Uterus (tissue), 4 donors: ENCODE results near the gene SLCO2A1. TPM values are rescaled to one million over a fixed set of nuclear protein-coding genes. Genes with fewer than 3 reads are reported as not detected.

ENCODE experiments used
- DNase-seq, 2 donors: peaks; one replicate each; pipeline ENCODE4 v3.0.0-alpha.2; 2019 to 2020
- H3K27ac ChIP-seq, 2 donors: fragments of 200-600 bp; sonication (generic); 1 replicate in 1 of 2; 2 replicates in 1 of 2; pipeline ENCODE4 v1.5.1; 2016 to 2018
- H3K27me3 ChIP-seq, 2 donors: fragments of 200-600 bp; sonication (generic); one replicate each; pipeline ENCODE4 v1.5.1; 2018 to 2019; ENCODE audit warnings: control low read depth in 1 of 2
- H3K36me3 ChIP-seq, 2 donors: fragments of 200-600 bp; sonication (generic); one replicate each; pipeline ENCODE4 v1.5.1; 2019; ENCODE audit warnings: control low read depth in 1 of 2
- H3K4me1 ChIP-seq, 2 donors: fragments of 200-600 bp; sonication (generic); one replicate each; pipeline ENCODE4 v1.5.1; 2018 to 2019; ENCODE audit warnings: control low read depth in 1 of 2
- H3K4me3 ChIP-seq, 2 donors: fragments of 200-600 bp; sonication (generic); 1 replicate in 1 of 2; 2 replicates in 1 of 2; pipeline ENCODE4 v1.5.1; 2018 to 2019; ENCODE audit warnings: mild to moderate bottlenecking in 1 of 2
- H3K9me3 ChIP-seq, 2 donors: fragments of 200-600 bp; sonication (generic); one replicate each; pipeline ENCODE4 v1.5.1; 2019; ENCODE audit warnings: control low read depth in 1 of 2
- POLR2A ChIP-seq, 2 donors: fragments of 450-650 bp; IDR thresholded peaks; one replicate each; pipeline ENCODE4 v1.6.1; 2016; ENCODE audit warnings: antibody characterized with exemption in 2 of 2, mild to moderate bottlenecking in 1 of 2, moderate library complexity in 1 of 2
- intact Hi-C: fragments of 100-400 bp; cut with DNase I; formaldehyde crosslinking; loops from one replicate; pipeline ENCODE4 v1.15.1; 2023; ENCODE audit warnings: low total_unique reads
- total RNA-seq, 4 donors: library from RNA; depleted of rRNA in 3 of 4; stranded (reverse); fragments of >200 nt in 3 of 4; gene quantifications; one replicate each; pipeline versions ENCODE4 v1.1.0 to v1.2.4, GENCODE V29; 2014 to 2023
- TF ChIP-seq, protein P1 (sequence below), 4 experiments: fragments of 200-600 bp in 2 of 4; fragments of 450-650 bp in 2 of 4; sonication (generic) in 2 of 4; IDR thresholded peaks; one replicate each; pipeline ENCODE4 v1.5.1; 2016 to 2019; ENCODE audit warnings: antibody characterized with exemption in 4 of 4, mild to moderate bottlenecking in 2 of 4, moderate library complexity in 1 of 4
- donor health status: DM: yes; HTN: yes; CAD: no.

The SLCO2A1 gene
- total RNA-seq, 4 donors from 2014 or later: 3.0 to 168 (median 79.6) TPM

DNA sequence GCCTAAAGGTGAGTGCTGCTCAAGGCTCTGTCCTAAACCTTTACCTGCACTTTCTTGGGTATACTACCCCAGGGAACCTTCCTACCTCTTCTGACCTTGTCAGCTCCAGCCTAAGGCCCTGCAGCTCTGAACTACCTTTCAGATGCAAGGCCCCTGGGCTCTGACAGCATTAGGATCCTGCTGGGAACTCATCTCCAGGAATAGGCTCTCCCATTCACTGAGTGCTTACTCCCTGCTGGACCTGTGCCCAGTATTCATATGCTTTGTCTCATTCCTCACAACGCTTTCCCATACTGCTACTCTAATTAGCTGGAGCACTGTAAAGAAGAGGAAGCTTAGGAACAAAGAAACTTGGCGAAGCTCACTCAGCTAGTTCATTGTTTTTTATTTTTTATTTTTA lies 80.3 kb downstream of the SLCO2A1 start:
- Histone ChIP-seq H3K9me3 (no peaks in the 10 kb centered on the region), H3K36me3 (no peaks in the 10 kb centered on the region), H3K27me3 (no peaks in the 10 kb centered on the region), H3K27ac (peak overlapping the region in 1 of 2 donors; percentile 41), H3K4me1 (no peaks in the 10 kb centered on the region), H3K4me3 (no peak overlapping the region)
- intact Hi-C loops: no loop called here
- no peak for DNase-seq
- TF ChIP-seq, protein P1, sequence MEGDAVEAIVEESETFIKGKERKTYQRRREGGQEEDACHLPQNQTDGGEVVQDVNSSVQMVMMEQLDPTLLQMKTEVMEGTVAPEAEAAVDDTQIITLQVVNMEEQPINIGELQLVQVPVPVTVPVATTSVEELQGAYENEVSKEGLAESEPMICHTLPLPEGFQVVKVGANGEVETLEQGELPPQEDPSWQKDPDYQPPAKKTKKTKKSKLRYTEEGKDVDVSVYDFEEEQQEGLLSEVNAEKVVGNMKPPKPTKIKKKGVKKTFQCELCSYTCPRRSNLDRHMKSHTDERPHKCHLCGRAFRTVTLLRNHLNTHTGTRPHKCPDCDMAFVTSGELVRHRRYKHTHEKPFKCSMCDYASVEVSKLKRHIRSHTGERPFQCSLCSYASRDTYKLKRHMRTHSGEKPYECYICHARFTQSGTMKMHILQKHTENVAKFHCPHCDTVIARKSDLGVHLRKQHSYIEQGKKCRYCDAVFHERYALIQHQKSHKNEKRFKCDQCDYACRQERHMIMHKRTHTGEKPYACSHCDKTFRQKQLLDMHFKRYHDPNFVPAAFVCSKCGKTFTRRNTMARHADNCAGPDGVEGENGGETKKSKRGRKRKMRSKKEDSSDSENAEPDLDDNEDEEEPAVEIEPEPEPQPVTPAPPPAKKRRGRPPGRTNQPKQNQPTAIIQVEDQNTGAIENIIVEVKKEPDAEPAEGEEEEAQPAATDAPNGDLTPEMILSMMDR (IDR thresholded peaks at IDR 0.05): no peak
- no peak for TF ChIP-seq POLR2A (IDR thresholded peaks at IDR 0.05)

DNA sequence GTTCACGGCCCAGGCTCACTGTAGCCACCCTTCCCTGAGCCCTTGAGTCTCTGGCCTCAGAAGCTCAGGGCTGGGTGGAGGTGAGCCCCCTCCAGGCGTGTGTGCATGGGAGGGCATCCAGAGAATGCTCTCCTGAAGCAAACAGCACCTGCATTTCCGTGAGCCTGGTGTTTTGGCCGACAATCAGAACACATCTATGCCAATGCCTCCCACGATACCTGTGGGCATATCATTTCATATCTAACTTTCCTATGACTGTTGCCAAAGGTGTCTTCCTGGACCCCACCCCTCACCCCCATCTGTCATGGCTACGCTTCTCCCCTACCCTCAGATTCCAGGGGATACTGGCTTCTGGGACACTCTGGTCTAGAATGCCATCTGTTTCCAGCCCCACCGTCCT lies 80.7 kb downstream of the SLCO2A1 start:
- TF ChIP-seq, protein P1 (IDR thresholded peaks at IDR 0.05): no peak
- TF ChIP-seq POLR2A (IDR thresholded peaks at IDR 0.05): no peak
- H3K9me3 ChIP-seq: no peaks in the 10 kb centered on the region
- no peak overlapping the region for H3K4me3 ChIP-seq
- H3K27ac ChIP-seq: peak overlapping the region in 1 of 2 donors; percentile 41
- H3K27me3 ChIP-seq: no peaks in the 10 kb centered on the region
- no peaks in the 10 kb centered on the region for H3K36me3 ChIP-seq
- H3K4me1 ChIP-seq: no peaks in the 10 kb centered on the region
- intact Hi-C loops: no loop called here
- DNase-seq: no peak

DNA sequence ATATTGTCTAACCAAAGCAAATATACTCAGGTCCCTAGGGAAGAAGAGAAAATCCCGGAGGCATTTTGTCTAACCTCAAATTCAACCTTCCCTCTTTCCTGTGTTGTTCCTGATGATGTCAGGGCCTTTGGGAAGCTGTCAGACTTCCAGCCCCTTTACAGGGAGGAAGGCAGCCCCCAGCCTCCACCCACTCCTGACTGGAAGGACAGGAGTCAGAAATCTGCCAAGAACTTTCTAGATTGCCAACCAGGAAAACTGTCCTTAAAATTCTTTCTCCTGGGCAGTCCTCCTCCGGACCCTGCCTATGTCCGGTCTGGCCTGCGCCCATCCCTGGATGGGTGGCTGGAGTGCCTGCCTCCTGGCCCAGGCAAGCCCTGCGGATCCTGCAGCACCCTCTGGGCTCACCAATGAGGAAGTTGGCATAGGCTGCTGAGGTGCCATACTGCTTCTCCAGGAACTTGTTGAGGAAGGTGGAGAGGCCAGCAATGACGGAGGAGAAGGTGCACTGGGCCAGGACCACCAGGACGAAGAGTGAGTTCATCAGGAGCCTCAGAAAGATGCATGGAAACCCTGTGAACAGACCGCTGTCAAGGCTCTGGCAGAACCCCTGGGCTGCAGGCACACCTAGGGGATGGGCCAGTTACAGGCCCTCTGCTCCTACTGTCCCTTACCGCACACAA lies 81.5 kb downstream of the SLCO2A1 start:
- Histone ChIP-seq H3K4me3 (no peak overlapping the region), H3K27ac (peak overlapping the region in 1 of 2 donors; percentile 41), H3K4me1 (no peaks in the 10 kb centered on the region), H3K36me3 (no peaks in the 10 kb centered on the region), H3K27me3 (no peaks in the 10 kb centered on the region), H3K9me3 (no peaks in the 10 kb centered on the region)
- no peak for DNase-seq
- no peak for TF ChIP-seq POLR2A (IDR thresholded peaks at IDR 0.05)
- TF ChIP-seq, protein P1 (IDR thresholded peaks at IDR 0.05): no peak
- intact Hi-C loops: no loop called here

DNA sequence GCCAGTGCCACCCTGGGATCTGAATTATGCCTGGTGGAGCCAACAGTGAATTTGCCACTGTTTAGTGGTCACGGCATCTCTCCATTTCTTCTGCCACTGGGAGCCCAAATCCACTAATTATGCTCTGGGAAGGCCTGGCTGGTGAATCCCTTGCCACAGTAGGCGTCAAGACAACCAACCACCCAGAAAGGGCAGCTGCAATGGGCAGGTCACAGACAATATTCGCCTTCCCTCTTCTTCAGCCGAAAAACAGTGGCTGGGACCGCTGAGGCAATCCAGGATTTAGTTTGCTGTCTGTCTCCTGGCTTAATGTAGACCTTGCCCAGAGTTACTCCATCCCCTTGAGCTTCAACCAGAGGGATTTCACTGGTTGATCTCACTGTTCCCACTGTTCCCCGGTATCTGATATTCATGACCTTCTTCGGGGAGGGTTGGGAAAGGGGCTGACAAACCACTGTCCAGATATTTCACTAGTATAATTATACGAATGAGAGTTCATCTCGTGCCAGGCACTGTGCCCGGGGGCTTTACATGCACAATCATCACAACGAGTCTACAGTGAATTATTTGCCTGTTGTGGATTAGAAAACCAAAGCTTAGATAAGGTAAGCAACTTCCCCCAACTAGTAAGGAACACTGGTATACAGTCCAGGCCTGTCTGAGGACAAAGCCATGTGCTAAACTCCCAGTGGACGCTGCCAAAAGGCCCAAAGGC lies 84.2 kb downstream of the SLCO2A1 start:
- no peaks in the 10 kb centered on the region for H3K36me3 ChIP-seq
- peak overlapping the region; percentile 49 to 60 for H3K27ac ChIP-seq
- H3K4me3 ChIP-seq: no peak overlapping the region
- TF ChIP-seq POLR2A (IDR thresholded peaks at IDR 0.05): no peak
- TF ChIP-seq, protein P1 (IDR thresholded peaks at IDR 0.05): no peak
- no peaks in the 10 kb centered on the region for H3K9me3 ChIP-seq
- no peaks in the 10 kb centered on the region for H3K4me1 ChIP-seq
- no peaks in the 10 kb centered on the region for H3K27me3 ChIP-seq
- no peak for DNase-seq
- intact Hi-C loops: no loop called here
